Breast epithelium (tissue), 4 donors: ENCODE data around the gene GNPTAB. TPM values are rescaled to one million over a fixed set of nuclear protein-coding genes. Genes with fewer than 3 reads are reported as not detected.

Experiments used
- DNase-seq, 2 donors: peaks; one replicate each; pipeline ENCODE4 v3.0.0-alpha.2; 2019; ENCODE audit warnings: low spot score in 2 of 2
- H3K27ac ChIP-seq, 2 donors: fragments of 200-600 bp; sonication (generic) in 1 of 2; one replicate each; pipeline ENCODE4 v1.5.1; 2016 to 2019; ENCODE audit warnings: mild to moderate bottlenecking in 1 of 2
- H3K27me3 ChIP-seq, 2 donors: fragments of 200-600 bp; sonication (generic) in 1 of 2; one replicate each; pipeline versions ENCODE4 v1.5.1 to v1.6.0; 2017 to 2019; ENCODE audit warnings: control low read depth in 1 of 2, mild to moderate bottlenecking in 1 of 2
- H3K36me3 ChIP-seq: fragments of 200-600 bp; one replicate; pipeline ENCODE4 v1.5.1; 2019
- H3K4me1 ChIP-seq, 2 donors: fragments of 200-600 bp; sonication (generic); one replicate each; pipeline ENCODE4 v1.5.1; 2016 to 2019; ENCODE audit warnings: control low read depth in 1 of 2
- H3K4me3 ChIP-seq, 3 donors: fragments of 200-600 bp; sonication (generic); 1 replicate in 2 of 3; 2 replicates in 1 of 3; pipeline ENCODE4 v1.5.1; 2016 to 2019; ENCODE audit warnings: mild to moderate bottlenecking in 3 of 3, moderate library complexity in 2 of 3
- H3K9me3 ChIP-seq, 2 donors: fragments of 200-600 bp; sonication (generic) in 1 of 2; one replicate each; pipeline ENCODE4 v1.5.1; 2016 to 2019; ENCODE audit warnings: control low read depth in 1 of 2
- POLR2A ChIP-seq: fragments of 450-650 bp; IDR thresholded peaks from one replicate; pipeline ENCODE4 v1.6.1; 2016; ENCODE audit warnings: antibody characterized with exemption, mild to moderate bottlenecking, moderate library complexity
- POLR2AphosphoS5 ChIP-seq, 3 donors: sonication (generic); formaldehyde crosslinking; IDR thresholded peaks; one replicate each; pipeline ENCODE4 v1.6.1; 2017; ENCODE audit warnings: antibody characterized with exemption in 3 of 3
- intact Hi-C: fragments of 100-400 bp; cut with DNase I; formaldehyde crosslinking; loops from one replicate; pipeline ENCODE4 v1.15.1; 2023; ENCODE audit warnings: low total_unique reads
- total RNA-seq, 3 donors: library from RNA; depleted of rRNA; stranded (reverse); fragments of >200 nt; gene quantifications; one replicate each; pipeline ENCODE4 v1.1.0, GENCODE V29; 2016
- TF ChIP-seq, protein P1 (sequence below), 3 donors: fragments of 450-650 bp; IDR thresholded peaks; one replicate each; pipeline ENCODE4 v1.5.1; 2016 to 2017; ENCODE audit warnings: antibody characterized with exemption in 3 of 3, mild to moderate bottlenecking in 3 of 3, moderate library complexity in 3 of 3

GNPTAB gene
- total RNA-seq, 3 donors from 2014 or later: 37.4 to 59.0 (median 39.7) TPM

GRCh38 chr12:101748907-101749306 is 81.9 kb downstream of the GNPTAB start:
- Histone ChIP-seq H3K27me3 (no peaks in the 10 kb centered on the region), H3K4me1 (no peaks in the 10 kb centered on the region), H3K27ac (no peak overlapping the region), H3K4me3 (no peak overlapping the region), H3K9me3 (no peaks in the 10 kb centered on the region), H3K36me3 (no peaks in the 10 kb centered on the region)
- TF ChIP-seq POLR2AphosphoS5 (IDR thresholded peaks at IDR 0.05): no peak
- TF ChIP-seq, protein P1, sequence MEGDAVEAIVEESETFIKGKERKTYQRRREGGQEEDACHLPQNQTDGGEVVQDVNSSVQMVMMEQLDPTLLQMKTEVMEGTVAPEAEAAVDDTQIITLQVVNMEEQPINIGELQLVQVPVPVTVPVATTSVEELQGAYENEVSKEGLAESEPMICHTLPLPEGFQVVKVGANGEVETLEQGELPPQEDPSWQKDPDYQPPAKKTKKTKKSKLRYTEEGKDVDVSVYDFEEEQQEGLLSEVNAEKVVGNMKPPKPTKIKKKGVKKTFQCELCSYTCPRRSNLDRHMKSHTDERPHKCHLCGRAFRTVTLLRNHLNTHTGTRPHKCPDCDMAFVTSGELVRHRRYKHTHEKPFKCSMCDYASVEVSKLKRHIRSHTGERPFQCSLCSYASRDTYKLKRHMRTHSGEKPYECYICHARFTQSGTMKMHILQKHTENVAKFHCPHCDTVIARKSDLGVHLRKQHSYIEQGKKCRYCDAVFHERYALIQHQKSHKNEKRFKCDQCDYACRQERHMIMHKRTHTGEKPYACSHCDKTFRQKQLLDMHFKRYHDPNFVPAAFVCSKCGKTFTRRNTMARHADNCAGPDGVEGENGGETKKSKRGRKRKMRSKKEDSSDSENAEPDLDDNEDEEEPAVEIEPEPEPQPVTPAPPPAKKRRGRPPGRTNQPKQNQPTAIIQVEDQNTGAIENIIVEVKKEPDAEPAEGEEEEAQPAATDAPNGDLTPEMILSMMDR (IDR thresholded peaks at IDR 0.05): no peak
- no peak for TF ChIP-seq POLR2A
- no peak for DNase-seq
- intact Hi-C loops: no loop called here

- Histone ChIP-seq H3K36me3 (no peaks in the 10 kb centered on the region), H3K9me3 (no peaks in the 10 kb centered on the region), H3K4me1 (no peaks in the 10 kb centered on the region), H3K27ac (no peak overlapping the region), H3K4me3 (no peak overlapping the region), H3K27me3 (no peaks in the 10 kb centered on the region)
- TF ChIP-seq POLR2A (no peak), POLR2AphosphoS5 (IDR thresholded peaks at IDR 0.05) (no peak)
- TF ChIP-seq, protein P1 (IDR thresholded peaks at IDR 0.05): no peak
- no peak for DNase-seq
- intact Hi-C loops: no loop called here
Measured at GRCh38 chr12:101747697-101748096, 83.1 kb downstream of the GNPTAB start.

DNA sequence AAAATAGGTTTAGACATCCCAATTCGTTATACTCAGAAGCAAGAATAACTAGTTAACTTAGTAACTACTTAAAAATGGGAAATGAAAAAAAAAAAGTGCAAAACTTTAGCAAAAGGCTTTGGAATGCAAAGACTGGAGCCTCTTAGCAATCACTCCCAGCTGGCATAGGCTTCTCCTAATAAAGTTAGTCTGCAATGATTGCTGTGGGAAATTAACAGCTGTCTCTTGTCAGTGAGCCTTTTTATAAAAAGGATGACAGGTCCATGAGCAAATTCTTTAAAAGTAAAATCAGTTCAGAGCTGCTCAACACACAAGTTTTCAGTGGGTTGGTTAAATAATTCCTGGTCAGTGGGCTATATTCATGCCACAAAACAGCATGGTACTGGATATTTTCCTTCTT is 84.1 kb downstream of the GNPTAB start:
- no peaks in the 10 kb centered on the region for H3K27me3 ChIP-seq
- no peaks in the 10 kb centered on the region for H3K9me3 ChIP-seq
- H3K27ac ChIP-seq: no peak overlapping the region
- no peak for DNase-seq
- intact Hi-C loops: no loop called here
- H3K4me1 ChIP-seq: no peaks in the 10 kb centered on the region
- TF ChIP-seq, protein P1 (IDR thresholded peaks at IDR 0.05): no peak
- TF ChIP-seq POLR2A (no peak), POLR2AphosphoS5 (IDR thresholded peaks at IDR 0.05) (no peak)
- no peak overlapping the region for H3K4me3 ChIP-seq
- H3K36me3 ChIP-seq: no peaks in the 10 kb centered on the region

- Histone ChIP-seq H3K4me1 (no peaks in the 10 kb centered on the region), H3K9me3 (no peaks in the 10 kb centered on the region), H3K27me3 (no peaks in the 10 kb centered on the region), H3K27ac (no peak overlapping the region), H3K36me3 (no peaks in the 10 kb centered on the region), H3K4me3 (no peak overlapping the region)
- intact Hi-C loops: no loop called here
- no peak for DNase-seq
- TF ChIP-seq POLR2A (no peak), POLR2AphosphoS5 (IDR thresholded peaks at IDR 0.05) (no peak)
- TF ChIP-seq, protein P1 (IDR thresholded peaks at IDR 0.05): no peak
Measured at GRCh38 chr12:101746196-101746595, 84.6 kb downstream of the GNPTAB start.

DNA sequence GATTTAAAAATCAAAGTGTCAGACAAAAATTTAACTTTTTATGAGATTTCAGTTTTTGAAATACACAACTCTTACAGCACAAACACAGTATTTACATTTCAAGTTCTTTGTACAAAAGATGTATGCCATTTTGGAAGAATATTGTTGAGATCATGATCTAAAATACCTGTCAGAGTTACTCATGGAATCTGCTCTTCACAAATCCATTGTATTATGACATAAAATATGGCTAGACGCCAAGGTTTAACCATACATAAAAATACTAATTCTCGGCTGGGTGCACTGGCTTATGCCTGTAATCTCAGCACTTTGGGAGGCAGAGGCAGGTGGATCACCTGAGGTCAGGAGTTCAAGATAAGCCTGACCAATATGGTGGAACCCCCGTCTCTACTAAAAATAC is 85.3 kb downstream of the GNPTAB start:
- H3K27me3 ChIP-seq: no peaks in the 10 kb centered on the region
- H3K9me3 ChIP-seq: no peaks in the 10 kb centered on the region
- no peak overlapping the region for H3K4me3 ChIP-seq
- no peaks in the 10 kb centered on the region for H3K4me1 ChIP-seq
- intact Hi-C loops: no loop called here
- no peak overlapping the region for H3K27ac ChIP-seq
- DNase-seq: no peak
- H3K36me3 ChIP-seq: no peaks in the 10 kb centered on the region
- TF ChIP-seq, protein P1 (IDR thresholded peaks at IDR 0.05): no peak
- no peak for TF ChIP-seq POLR2A
- no peak for TF ChIP-seq POLR2AphosphoS5 (IDR thresholded peaks at IDR 0.05)
